ENCODE data around the gene PTGER3.
"Not testable (repeated sequence)": the region's sequence is repeated elsewhere in the genome, so short reads cannot be mapped to it uniquely, and the experiment has no call there.

PTGER3 gene

GRCh38 chr1:70945676-70946075 is 101.9 kb downstream of the PTGER3 start:
- no peak for DNase-seq

GRCh38 chr1:70945251-70945650 is 102.4 kb downstream of the PTGER3 start:
- DNase-seq, result no peak

GRCh38 chr1:70941563-70941962 is 106.1 kb downstream of the PTGER3 start:
- no peak for DNase-seq

- DNase-seq, result not testable (repeated sequence)
These were observed 107.2 kb downstream of the PTGER3 start for GRCh38 chr1:70940398-70940797.

GRCh38 chr1:70934194-70934961 is 113.2 kb downstream of the PTGER3 start:
- no peak for DNase-seq

- no peak for DNase-seq
These were observed 117.6 kb downstream of the PTGER3 start for GRCh38 chr1:70930062-70930461.

GRCh38 chr1:70922196-70922595 is 125.4 kb downstream of the PTGER3 start:
- DNase-seq, result no peak
